Stimulated activated CD8-positive, alpha-beta memory T cell treated with anti-CD3 and anti-CD28 coated beads, Interleukin-4, amount 100 ng/mL, for 1 hour (primary cell): ENCODE measurements around the gene PABPN1.
"Not testable (repeated sequence)": the region's sequence is repeated elsewhere in the genome, so short reads cannot be mapped to it uniquely, and the experiment has no call there.

Experiments
- DNase-seq, 2 donors: peaks; one replicate each; pipeline ENCODE4 v3.0.0-alpha.2; 2020; ENCODE audit warnings: low read depth in 2 of 2, low spot score in 1 of 2

PABPN1 gene

DNA sequence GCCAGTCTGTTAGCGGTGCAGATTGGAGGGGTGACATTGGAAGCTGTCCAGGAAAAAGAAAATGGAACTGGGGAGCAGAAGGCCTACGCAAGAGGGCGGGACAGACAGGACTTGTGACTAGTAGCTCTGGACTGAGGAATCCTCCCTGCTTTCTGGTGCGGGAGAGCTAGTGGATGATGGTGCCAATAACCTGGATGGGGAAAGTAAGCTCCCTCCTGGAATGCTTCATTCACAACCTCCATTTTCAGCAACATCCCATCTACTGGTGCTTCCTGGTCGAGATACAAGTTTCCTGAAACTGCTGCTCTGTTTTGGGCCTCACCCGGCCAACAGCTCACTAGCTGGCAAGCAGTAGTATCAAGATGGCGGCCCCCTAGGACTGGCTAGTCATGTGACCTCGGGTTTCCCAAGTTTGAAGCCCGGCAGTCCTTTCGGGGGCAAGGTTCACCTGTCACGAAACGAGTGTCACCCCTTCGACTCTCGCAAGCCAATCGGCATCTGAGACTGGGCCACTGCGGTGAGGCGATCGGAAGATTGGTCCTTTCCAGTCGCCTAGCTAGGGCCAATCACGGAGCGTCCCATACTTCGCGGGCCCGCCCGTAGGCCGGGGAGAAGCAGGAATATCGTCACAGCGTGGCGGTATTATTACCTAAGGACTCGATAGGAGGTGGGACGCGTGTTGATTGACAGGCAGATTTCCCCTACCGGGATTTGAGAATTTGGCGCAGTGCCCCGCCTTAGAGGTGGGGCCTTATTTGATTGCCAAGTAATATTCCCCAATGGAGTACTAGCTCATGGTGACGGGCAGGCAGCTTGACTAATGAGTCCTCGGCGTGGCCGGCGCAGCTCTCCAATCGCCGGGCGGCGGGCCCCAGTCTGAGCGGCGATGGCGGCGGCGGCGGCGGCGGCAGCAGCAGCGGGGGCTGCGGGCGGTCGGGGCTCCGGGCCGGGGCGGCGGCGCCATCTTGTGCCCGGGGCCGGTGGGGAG is at the start of gene PABPN1:
Gene PABPN1 (plus strand): TSS at position 874 of the 988 bp plus-strand sequence. CDS start 13 bp downstream, at position 887.
- peak; percentile 90 to 95 for DNase-seq

DNA sequence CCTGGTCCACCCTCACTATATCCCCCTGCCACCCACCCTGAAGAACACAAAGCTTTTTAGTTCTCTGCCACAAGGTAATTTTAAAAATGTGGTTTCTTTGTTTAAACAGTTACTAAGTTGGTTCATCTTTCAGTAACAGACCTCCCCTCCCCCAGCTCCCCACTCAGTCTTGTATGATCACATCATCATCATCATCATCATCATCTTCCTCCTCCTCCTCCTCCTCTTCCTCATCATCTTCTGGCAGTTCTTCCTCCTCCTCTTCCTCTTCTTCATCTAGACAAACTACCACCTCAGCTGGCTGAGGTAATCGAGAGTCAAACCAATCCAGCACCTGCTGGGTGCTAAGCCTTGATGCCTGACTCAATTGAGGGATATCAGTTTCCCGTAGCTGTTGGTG is 45.8 kb upstream of the PABPN1 start:
- no peak for DNase-seq

DNA sequence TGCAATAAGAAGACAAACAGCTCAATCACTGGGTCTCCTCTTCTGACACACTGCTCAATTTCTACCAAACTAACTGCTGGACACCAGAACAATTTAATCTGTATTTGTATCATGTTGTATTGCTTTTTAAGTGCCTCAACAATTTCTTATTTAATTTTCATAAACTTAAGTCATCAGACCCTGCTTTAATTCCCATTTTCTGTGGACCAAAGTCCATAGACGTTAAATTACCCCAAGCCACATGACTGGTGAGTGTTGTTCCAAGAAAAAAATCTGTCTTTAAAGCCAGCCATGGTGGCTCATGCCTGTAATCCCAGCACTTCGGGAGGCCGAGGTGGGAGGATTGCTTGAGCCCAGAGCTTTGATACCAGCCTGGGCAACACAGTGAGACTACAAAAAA is 44.1 kb upstream of the PABPN1 start:
- DNase-seq = no peak

DNA sequence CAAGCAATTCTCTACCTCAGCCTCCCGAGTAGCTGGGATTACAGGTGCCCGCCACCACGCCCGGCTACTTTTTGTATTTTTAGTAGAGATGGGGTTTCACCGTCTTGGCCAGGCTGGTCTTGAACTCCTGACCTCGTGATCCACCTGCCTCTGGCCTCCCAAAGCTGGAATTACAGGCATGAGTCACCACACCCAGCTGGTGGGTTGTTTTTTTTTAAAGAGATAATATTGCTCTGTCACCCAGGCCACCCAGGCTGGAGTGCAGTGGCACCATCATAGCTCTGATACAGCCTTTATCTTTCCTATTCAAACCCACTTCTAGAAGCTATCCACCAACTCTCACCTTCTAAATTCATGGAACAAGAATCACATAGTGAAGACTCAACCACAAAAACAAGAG is 43.3 kb upstream of the PABPN1 start:
- not testable (repeated sequence) for DNase-seq

DNA sequence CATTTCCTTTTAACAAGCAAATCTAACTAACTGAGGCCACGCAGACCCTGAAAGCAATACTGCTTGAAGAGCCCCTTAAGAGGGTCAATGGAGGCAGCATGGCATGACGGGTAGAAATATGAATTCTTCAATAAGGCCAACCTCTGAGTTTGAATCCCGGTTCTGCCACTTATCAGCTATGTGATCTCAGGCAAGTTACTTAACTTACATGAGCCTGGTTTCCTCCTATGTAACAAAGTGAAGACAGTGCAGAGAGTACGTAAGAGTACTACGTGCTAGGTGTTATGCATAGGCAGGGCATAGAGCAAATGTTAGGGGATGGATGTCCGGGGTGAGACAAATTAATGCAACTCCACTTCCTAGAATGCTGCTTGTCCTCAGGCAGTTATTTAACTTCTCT is 40.0 kb upstream of the PABPN1 start:
- DNase-seq = no peak

DNA sequence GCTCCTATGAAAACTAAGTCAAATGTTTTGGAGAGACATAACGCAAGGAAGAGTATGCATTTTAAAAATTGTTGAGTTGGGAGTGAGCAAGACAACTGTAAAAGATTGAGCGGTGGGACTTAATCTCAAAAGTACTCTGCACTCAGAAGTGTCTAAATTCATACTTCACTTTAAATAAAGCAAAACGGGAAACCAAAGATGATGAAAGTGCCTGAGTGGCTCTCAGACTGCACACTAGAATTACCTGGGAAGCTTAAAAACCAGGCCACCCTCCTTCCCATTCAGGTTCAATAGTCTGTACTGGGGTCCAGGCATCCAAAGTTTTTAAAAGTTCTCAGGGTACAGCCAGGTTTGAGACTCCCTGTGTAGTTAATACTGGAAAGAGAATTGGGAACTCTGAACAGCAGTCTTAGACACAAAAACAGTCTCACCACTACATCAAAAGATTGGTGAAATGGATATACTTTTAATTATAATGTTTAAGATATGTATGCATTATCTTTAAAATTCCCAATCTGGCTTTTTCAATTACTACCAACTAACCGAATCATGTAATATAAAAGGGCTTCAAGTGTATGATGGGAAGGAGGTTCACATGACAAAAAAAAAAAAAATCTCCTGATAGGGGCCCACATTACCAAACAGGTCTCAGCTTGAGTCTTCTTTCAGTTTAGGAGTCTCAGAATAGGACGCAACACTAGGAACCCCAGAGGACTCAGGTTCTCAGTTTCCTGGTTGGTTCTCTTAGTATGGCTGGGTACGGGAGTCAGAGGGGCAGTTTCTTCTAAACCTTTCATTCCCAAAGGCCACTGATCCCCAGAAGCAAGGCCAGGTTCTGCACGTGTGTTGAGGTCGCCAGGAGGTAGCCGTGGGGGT is 36.4 kb upstream of the PABPN1 start:
- no peak for DNase-seq

DNA sequence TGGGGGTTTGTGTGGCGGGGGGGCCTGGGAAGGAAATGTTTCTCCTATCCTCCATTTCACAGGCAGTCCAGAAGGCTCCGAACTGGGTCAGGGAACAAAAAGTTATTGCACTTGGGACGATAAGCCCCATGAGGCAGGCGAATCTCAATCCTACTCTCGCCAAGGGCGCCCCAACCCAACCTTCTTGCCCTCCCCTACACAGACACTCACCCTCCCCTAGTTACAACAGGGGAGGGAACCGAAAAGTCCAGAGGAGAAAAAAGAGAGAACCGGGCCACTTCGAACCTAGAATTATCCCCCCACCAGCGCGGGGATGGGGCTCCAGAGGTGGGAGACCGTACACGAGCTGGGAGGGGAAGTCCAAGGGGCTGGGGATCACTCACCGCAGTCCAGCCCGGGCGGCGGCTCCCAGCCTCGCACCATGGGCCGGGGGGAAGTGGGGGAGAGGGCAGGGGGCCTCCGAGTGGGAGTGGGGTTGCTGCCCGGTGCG is 35.7 kb upstream of the PABPN1 start:
- DNase-seq = no peak

DNA sequence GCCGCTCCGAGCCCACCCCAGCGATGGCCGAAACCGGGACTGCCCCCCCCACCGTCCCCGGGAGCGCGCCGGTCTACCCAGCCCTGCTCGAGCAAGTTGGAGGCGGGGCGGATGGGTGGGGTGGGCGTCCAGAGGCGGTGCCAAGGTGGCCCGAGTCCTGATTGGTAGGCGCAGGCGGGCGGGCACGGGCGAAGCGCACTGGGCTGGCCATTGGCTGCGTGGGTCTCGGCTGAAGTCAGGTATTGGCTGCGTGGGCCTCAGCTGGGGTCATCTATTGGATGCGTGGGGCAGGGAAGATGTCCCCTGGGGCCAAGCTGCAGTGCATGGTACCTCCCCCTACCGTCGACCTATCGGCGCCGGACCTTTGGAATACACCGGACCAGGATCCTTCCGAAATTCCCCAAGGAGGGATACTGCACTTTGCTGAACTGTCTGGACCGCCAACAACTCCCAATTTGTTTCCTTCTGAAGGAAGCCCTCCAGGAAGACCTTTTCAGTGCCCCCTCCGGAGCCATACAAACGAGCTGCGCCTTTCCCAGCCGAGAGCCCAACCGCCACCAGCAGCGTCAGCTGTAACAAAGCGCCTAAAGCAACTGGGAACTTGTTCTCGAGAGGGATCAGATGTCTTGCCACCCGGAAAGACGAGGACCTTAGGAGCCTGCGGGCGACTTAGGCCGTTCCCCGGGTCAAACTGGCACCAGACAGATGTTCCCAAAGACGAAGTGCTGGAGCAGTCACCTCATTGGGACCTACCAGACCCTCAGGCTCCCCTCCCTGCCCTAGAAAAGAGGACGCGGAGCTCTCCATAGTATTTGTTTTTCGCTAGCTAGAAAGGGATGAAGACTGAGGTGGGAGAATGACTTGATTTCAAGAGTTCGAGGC is 35.0 kb upstream of the PABPN1 start, which contains the start of gene HOMEZ:
Gene HOMEZ (minus strand): TSS at position 113 of the 882 bp plus-strand sequence. CDS start 180 bp downstream, outside the sequence.
- DNase-seq = peak; percentile 96

DNA sequence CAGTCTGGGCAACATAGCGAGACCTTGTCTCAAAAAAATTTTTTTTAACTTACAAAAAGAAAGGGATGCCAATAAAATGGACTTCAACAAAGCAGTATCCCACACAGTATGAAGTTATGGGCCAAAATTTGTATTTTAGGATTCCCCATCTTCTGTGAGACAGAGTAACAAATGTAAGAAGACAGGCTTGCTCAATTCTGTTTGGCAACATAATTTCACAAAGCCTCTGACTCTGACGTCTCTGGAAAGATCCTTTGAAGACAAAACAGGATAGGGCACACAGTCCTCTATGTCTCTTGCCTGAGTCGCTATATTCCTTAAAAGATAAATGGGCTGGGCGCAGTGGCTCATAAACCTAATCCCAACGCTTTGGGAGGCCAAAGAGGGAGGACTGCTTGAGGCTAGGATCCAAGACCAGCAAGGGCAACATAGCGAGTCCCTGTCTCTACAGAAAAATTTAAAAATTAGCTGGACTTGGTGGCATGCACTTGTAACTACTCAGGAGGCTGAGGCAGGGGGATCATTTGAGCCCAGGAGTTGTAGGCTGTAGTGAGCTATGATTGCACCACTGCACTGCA is 34.3 kb upstream of the PABPN1 start:
- no peak for DNase-seq

DNA sequence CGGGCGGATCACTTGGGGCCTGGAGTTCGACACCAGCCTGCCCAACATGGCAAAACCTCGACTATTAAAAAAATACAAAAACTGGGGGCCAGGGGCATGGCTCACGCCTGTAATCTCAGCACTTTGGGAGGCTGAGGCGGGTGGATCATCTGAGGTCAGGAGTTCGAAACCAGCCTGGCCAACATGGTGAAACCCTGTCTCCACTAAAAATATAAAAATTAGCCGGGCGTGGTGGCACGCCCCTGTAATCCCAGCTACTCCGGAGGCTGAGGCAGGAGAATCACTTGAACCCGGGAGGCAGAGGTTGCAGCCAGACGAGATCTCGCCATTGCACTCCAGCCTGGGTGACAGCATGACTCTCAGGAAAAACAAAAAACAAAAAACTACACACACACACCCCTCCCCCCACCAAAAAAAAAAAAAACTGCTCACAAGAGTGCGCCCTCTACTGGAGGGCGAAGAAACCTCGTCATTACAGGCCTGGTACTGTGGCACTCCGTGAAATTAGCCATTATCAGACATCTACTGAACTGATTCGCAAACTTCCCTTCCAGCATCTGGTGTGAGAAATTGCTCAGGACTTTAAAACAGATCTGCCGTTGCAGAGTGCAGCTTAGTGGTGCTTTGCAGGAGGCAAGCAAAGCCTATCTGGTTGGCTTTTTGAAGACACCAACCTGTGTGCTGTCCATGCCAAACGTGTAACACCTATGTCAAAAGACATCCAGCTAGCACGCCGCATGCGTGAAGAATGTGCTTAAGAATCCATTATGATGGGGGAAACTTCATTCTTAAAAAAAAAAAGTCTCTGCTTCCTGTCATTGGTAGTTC is 26.3 kb upstream of the PABPN1 start:
- DNase-seq = peak in 1 of 2 donors; percentile 35

GRCh38 chr14:23296012-23296777 is 25.1 kb upstream of the PABPN1 start:
- DNase-seq = no peak

DNA sequence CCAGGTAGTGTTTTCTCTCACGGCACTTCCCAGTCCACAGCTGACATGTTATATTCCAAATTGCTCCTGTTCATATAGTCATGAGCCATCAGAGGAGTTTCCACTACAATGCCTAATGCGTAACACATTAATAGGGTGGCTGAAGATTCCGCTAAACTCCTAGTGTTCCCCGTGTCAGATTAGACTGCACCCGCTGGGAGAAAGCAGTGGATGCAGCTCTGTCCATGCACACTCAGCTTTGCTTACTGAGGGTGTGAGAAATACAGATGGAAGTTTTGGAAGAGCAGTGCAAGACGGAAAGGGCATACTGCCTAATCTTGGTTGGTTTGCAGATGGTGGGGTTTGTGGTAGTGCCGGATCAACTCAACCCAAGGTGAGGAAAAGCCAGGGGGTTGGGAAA is 24.2 kb upstream of the PABPN1 start:
- DNase-seq = no peak

GRCh38 chr14:23297611-23298277 is 23.5 kb upstream of the PABPN1 start:
- no peak for DNase-seq

- DNase-seq = no peak
Measured at GRCh38 chr14:23299211-23299957, 21.9 kb upstream of the PABPN1 start.

GRCh38 chr14:23299986-23300686 is 21.1 kb upstream of the PABPN1 start:
- DNase-seq = no peak

DNA sequence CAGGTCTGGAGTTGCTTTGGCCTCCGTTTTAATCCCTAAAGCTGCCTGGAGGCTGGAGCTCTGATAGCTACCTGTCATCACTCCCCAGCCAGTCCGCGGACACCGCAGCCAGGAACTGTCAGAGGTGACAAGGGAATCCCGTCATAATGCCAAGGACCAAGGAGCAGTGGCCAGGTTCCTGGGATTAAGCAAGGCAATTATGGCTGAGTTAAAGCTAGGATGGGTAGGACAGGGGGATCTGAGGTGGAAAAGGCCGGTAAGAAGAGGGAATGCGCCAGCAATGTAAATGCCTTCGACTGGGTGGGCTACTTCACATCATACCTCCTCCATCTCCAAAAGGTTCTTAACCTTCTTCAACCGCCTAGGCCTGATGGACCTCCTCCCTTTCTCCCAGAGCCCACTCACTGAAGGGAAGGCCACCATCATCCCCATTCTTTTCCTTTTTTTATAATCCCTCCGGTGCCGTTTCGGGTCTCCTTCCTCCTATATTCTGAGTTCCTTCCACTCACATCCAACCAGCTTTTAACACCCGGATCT is 20.5 kb upstream of the PABPN1 start:
- no peak for DNase-seq
